HEK293 (cell line): Measurements from ENCODE around the gene MYO9B.

Experiments used
- CTCF ChIA-PET: fragments of 350-600 bp; formaldehyde crosslinking; extraction: SDS; loops from one replicate; lab custom pipeline; 2021; ENCODE audit warnings: antibody characterized with exemption; lab: Yijun Ruan, JAX
- POLR2A ChIA-PET: fragments of 300-600 bp; formaldehyde crosslinking; extraction: SDS; loops from one replicate; lab custom pipeline; 2020; ENCODE audit warnings: antibody characterized with exemption, inconsistent platforms; lab: Yijun Ruan, JAX
- H3K27ac ChIP-seq: fragments of 200-500 bp; sonication (Bioruptor generic); 2 replicates; pipeline ENCODE4 v1.5.1; 2014; ENCODE audit warnings: low read depth, low read length, control low read depth, inconsistent platforms; ENCODE audit errors: extremely low read depth
- H3K36me3 ChIP-seq, 2 experiments: fragments of 200-500 bp in 1 of 2; sonication (Bioruptor generic) in 1 of 2; 1 replicate in 1 of 2; 2 replicates in 1 of 2; pipeline ENCODE4 v1.5.1; 2014 to 2017; ENCODE audit warnings: inconsistent platforms in 2 of 2, low read length in 2 of 2; ENCODE audit not compliant: control insufficient read depth in 2 of 2, insufficient read depth in 1 of 2
- H3K4me1 ChIP-seq: fragments of 200-500 bp; sonication (Bioruptor generic); 2 replicates; pipeline ENCODE4 v1.5.1; 2014; ENCODE audit warnings: mild to moderate bottlenecking, low read length, inconsistent platforms; ENCODE audit not compliant: control insufficient read depth, insufficient read depth
- H3K4me3 ChIP-seq: 2 replicates; pipeline ENCODE4 v1.5.1; 2011; ENCODE audit warnings: low read depth, mild to moderate bottlenecking, control low read depth, low read length, moderate library complexity
- H3K9me3 ChIP-seq: fragments of 200-500 bp; sonication (Bioruptor generic); 2 replicates; pipeline ENCODE4 v1.5.1; 2014; ENCODE audit warnings: low read depth, low read length, inconsistent platforms; ENCODE audit not compliant: control insufficient read depth, insufficient read depth
- KLF7 ChIP-seq: fragments of 450-650 bp; formaldehyde crosslinking; IDR thresholded peaks from 2 replicates; pipeline ENCODE4 v1.5.1; 2016; ENCODE audit warnings: missing biosample characterization, missing genetic modification characterization, borderline replicate concordance
- PRDM4 ChIP-seq: fragments of 450-650 bp; formaldehyde crosslinking; IDR thresholded peaks from 2 replicates; pipeline ENCODE4 v1.5.1; 2017; ENCODE audit warnings: missing biosample characterization, missing genetic modification characterization
- TCF7L2 ChIP-seq: IDR thresholded peaks from 2 replicates; pipeline ENCODE4 v1.6.1; 2011; ENCODE audit warnings: low read depth, mild to moderate bottlenecking, inconsistent platforms, low read length, moderate library complexity, borderline replicate concordance
- WT1 ChIP-seq: fragments of 450-650 bp; formaldehyde crosslinking; IDR thresholded peaks from 2 replicates; pipeline ENCODE4 v1.5.1; 2016; ENCODE audit warnings: missing biosample characterization, missing genetic modification characterization
- ZFP3 ChIP-seq: fragments of 450-650 bp; formaldehyde crosslinking; IDR thresholded peaks from 2 replicates; pipeline ENCODE4 v1.5.1; 2016; ENCODE audit warnings: low read depth, missing biosample characterization, missing genetic modification characterization
- ZFP69B ChIP-seq: fragments of 450-650 bp; formaldehyde crosslinking; IDR thresholded peaks from 2 replicates; pipeline ENCODE4 v1.5.1; 2016; ENCODE audit warnings: missing biosample characterization, missing genetic modification characterization
- ZIC2 ChIP-seq: fragments of 450-650 bp; formaldehyde crosslinking; IDR thresholded peaks from 2 replicates; pipeline ENCODE4 v1.5.1; 2016; ENCODE audit warnings: missing biosample characterization, missing genetic modification characterization
- ZNF140 ChIP-seq: fragments of 450-650 bp; formaldehyde crosslinking; IDR thresholded peaks from 2 replicates; pipeline ENCODE4 v1.5.1; 2016; ENCODE audit warnings: missing biosample characterization, missing genetic modification characterization
- ZNF19 ChIP-seq: fragments of 450-650 bp; formaldehyde crosslinking; IDR thresholded peaks from 2 replicates; pipeline ENCODE4; 2016; ENCODE audit warnings: missing biosample characterization, missing genetic modification characterization, low read depth
- ZNF202 ChIP-seq: fragments of 450-650 bp; formaldehyde crosslinking; IDR thresholded peaks from 2 replicates; pipeline ENCODE4 v1.5.1; 2016; ENCODE audit warnings: missing biosample characterization, missing genetic modification characterization, borderline replicate concordance
- ZNF239 ChIP-seq: fragments of 450-650 bp; formaldehyde crosslinking; IDR thresholded peaks from 2 replicates; pipeline ENCODE4 v1.5.1; 2016; ENCODE audit warnings: missing biosample characterization, missing genetic modification characterization
- ZNF362 ChIP-seq: fragments of 450-650 bp; formaldehyde crosslinking; IDR thresholded peaks from 2 replicates; pipeline ENCODE4 v1.5.1; 2016; ENCODE audit warnings: missing biosample characterization, missing genetic modification characterization
- ZNF37A ChIP-seq: fragments of 450-650 bp; IDR thresholded peaks from 2 replicates; pipeline ENCODE4 v1.5.1; 2018; ENCODE audit warnings: missing biosample characterization, missing genetic modification characterization
- ZNF404 ChIP-seq: fragments of 450-650 bp; formaldehyde crosslinking; IDR thresholded peaks from 2 replicates; pipeline ENCODE4 v1.5.1; 2017; ENCODE audit warnings: missing biosample characterization, missing genetic modification characterization
- ZNF433 ChIP-seq: fragments of 450-650 bp; formaldehyde crosslinking; IDR thresholded peaks from 2 replicates; pipeline ENCODE4 v1.5.1; 2016; ENCODE audit warnings: missing biosample characterization, missing genetic modification characterization, low read depth
- ZNF48 ChIP-seq: fragments of 450-650 bp; formaldehyde crosslinking; IDR thresholded peaks from 2 replicates; pipeline ENCODE4 v1.5.1; 2016; ENCODE audit warnings: missing biosample characterization, missing genetic modification characterization
- ZNF529 ChIP-seq: fragments of 450-650 bp; formaldehyde crosslinking; IDR thresholded peaks from 2 replicates; pipeline ENCODE4 v1.5.1; 2017; ENCODE audit warnings: missing genetic modification characterization, missing biosample characterization; ENCODE audit not compliant: insufficient replicate concordance
- ZNF596 ChIP-seq: fragments of 450-650 bp; IDR thresholded peaks from 2 replicates; pipeline ENCODE4 v1.5.0; 2018; ENCODE audit warnings: missing biosample characterization, mild to moderate bottlenecking, missing genetic modification characterization, moderate library complexity
- ZNF677 ChIP-seq: fragments of 450-650 bp; IDR thresholded peaks from 2 replicates; pipeline ENCODE4 v1.5.0; 2018; ENCODE audit warnings: missing biosample characterization, mild to moderate bottlenecking, missing genetic modification characterization, moderate library complexity
- ZNF768 ChIP-seq: fragments of 450-650 bp; formaldehyde crosslinking; IDR thresholded peaks from 2 replicates; pipeline ENCODE4 v1.5.1; 2018; ENCODE audit warnings: missing biosample characterization, mild to moderate bottlenecking, missing genetic modification characterization

The MYO9B gene

GRCh38 chr19:17095141-17095919, 19.8 kb downstream of the MYO9B start:
- Histone ChIP-seq H3K27ac (no peak overlapping the region), H3K9me3 (no peaks in the 10 kb centered on the region), H3K4me1 (no peaks in the 10 kb centered on the region), H3K36me3 (no peaks in the 10 kb centered on the region; a peak in 1 of 3 replicates), H3K4me3 (no peak overlapping the region)
- TF ChIP-seq ZNF140 (peak; percentile 99), ZNF596 (tag by site-specific recombination) (no peak)
- POLR2A ChIA-PET: no interaction called here
- CTCF ChIA-PET: interaction anchor here (0.6 kb wide), 1 partner anchor 38 kb away, joined by 3 read pairs; no protein-coding TSS in a partner anchor

GRCh38 chr19:17097593-17098126, 22.1 kb downstream of the MYO9B start:
- POLR2A ChIA-PET: no interaction called here
- Histone ChIP-seq H3K4me3 (no peak overlapping the region), H3K27ac (no peak overlapping the region), H3K4me1 (no peaks in the 10 kb centered on the region), H3K9me3 (no peaks in the 10 kb centered on the region), H3K36me3 (peaks cover 3 to 12% of the 10 kb centered on the region in 2 experiments; a peak in 2 of 3 replicates)
- CTCF ChIA-PET: interaction anchor here (0.7 kb wide), 1 partner anchor 162 kb away, joined by 8 read pairs; no protein-coding TSS in a partner anchor
- no peak for TF ChIP-seq ZNF529 (tag by site-specific recombination)
- peak; percentile 90 for TF ChIP-seq ZFP3 (tag by site-specific recombination)
- TF ChIP-seq TCF7L2: no peak
- 0 out of 2 replicates have a peak, but pooled peaks have one; percentile 38 for TF ChIP-seq ZNF239
- no peak for TF ChIP-seq ZNF677 (tag by site-specific recombination)
- no peak for TF ChIP-seq ZIC2 (tag by site-specific recombination)
- no peak for TF ChIP-seq PRDM4 (tag by site-specific recombination)

GRCh38 chr19:17098326-17098725, 22.7 kb downstream of the MYO9B start:
- no peak overlapping the region for H3K27ac ChIP-seq
- TF ChIP-seq ZNF48 (tag by site-specific recombination): no peak
- TF ChIP-seq ZNF433 (tag by site-specific recombination): no peak
- no peak for TF ChIP-seq WT1 (tag by site-specific recombination)
- no peak for TF ChIP-seq ZNF404 (tag by site-specific recombination)
- TF ChIP-seq ZNF19 (tag by site-specific recombination): no peak
- no peak for TF ChIP-seq KLF7 (tag by site-specific recombination)
- no peak for TF ChIP-seq ZNF202 (tag by site-specific recombination)
- TF ChIP-seq ZNF362 (tag by site-specific recombination): no peak
- TF ChIP-seq ZNF768: no peak
- TF ChIP-seq ZFP69B (tag by site-specific recombination): no peak
- TF ChIP-seq ZNF37A (tag by site-specific recombination): no peak
- CTCF ChIA-PET: interaction anchor here (0.7 kb wide), 1 partner anchor 161 kb away, joined by 8 read pairs; no protein-coding TSS in a partner anchor
- H3K4me3 ChIP-seq: no peak overlapping the region
- H3K4me1 ChIP-seq: no peaks in the 10 kb centered on the region
- no peaks in the 10 kb centered on the region for H3K9me3 ChIP-seq
- peaks cover 7 to 17% of the 10 kb centered on the region in 2 experiments; a peak in 2 of 3 replicates for H3K36me3 ChIP-seq
- POLR2A ChIA-PET: no interaction called here
